H1 (cell line): ENCODE data around the gene METTL9. TPM values are rescaled to one million over a fixed set of nuclear protein-coding genes. Genes with fewer than 3 reads are reported as not detected.
A peak's percentile ranks its signal among the peaks of the same experiment; 100 is the strongest.

ENCODE experiments used
- CTCF ChIA-PET: fragments of 300-600 bp; sonication (Branson Sonifier 250); formaldehyde crosslinking; loops from one replicate; lab custom pipeline; 2021; ENCODE audit not compliant: partially characterized antibody; lab: Charles Lee
- POLR2A ChIA-PET: fragments of 300-600 bp; sonication (Branson Sonifier 250); formaldehyde crosslinking; loops from one replicate; lab custom pipeline; 2021; ENCODE audit warnings: inconsistent platforms; ENCODE audit not compliant: partially characterized antibody; lab: Charles Lee
- DNase-seq, 2 experiments: peaks; one replicate each; pipeline versions ENCODE4 v3.0.0 to v3.0.0-alpha.2; 2010 to 2022; ENCODE audit warnings: low spot score in 2 of 2, low read depth in 1 of 2, mixed read lengths in 1 of 2
- FAIRE-seq: peaks from 2 replicates; lab custom pipeline; 2011; peaks lifted over from hg19 to GRCh38; lab: Jason Lieb, UNC
- H2AFZ ChIP-seq: 2 replicates; pipeline ENCODE4 v1.8.1; 2012; ENCODE audit warnings: low read length, inconsistent platforms
- H2AK5ac ChIP-seq: 2 replicates; pipeline ENCODE4 v1.6.1; 2013; ENCODE audit warnings: low read depth, low read length
- H2BK120ac ChIP-seq: replicated peaks from 2 replicates; pipeline ENCODE3; 2013; ENCODE audit warnings: low read depth, low read length, inconsistent platforms
- H2BK12ac ChIP-seq: 2 replicates; pipeline ENCODE4 v1.6.1; 2013; ENCODE audit warnings: low read depth, low read length
- H2BK15ac ChIP-seq: 2 replicates; pipeline ENCODE4 v1.6.1; 2013; ENCODE audit warnings: low read length
- H2BK20ac ChIP-seq: 2 replicates; pipeline ENCODE4 v1.6.1; 2013; ENCODE audit warnings: low read length
- H2BK5ac ChIP-seq: 2 replicates; pipeline ENCODE4 v1.6.1; 2013; ENCODE audit warnings: low read depth, low read length
- H3K14ac ChIP-seq: 2 replicates; pipeline ENCODE4 v1.6.1; 2013; ENCODE audit warnings: inconsistent platforms; ENCODE audit not compliant: insufficient read length
- H3K18ac ChIP-seq: 2 replicates; pipeline ENCODE4 v1.6.1; 2013; ENCODE audit warnings: low read length; ENCODE audit errors: extremely low read depth
- H3K23ac ChIP-seq: 2 replicates; pipeline ENCODE4 v1.6.1; 2013; ENCODE audit warnings: inconsistent platforms; ENCODE audit not compliant: insufficient read length
- H3K23me2 ChIP-seq: 2 replicates; pipeline ENCODE4 v1.6.1; 2013; ENCODE audit warnings: low read depth, low read length
- H3K27ac ChIP-seq: 2 replicates; pipeline ENCODE4 v1.6.1; 2011; ENCODE audit warnings: low read depth, low read length, inconsistent platforms
- H3K27me3 ChIP-seq, 4 experiments: replicated peaks in 1 of 4; 1 replicate in 1 of 4; 2 replicates in 3 of 4; pipeline versions ENCODE4 v1.6.1 to v1.8.1; 2011 to 2013; ENCODE audit warnings: low read length in 3 of 4, mild to moderate bottlenecking in 3 of 4, inconsistent platforms in 2 of 4, mixed read lengths in 2 of 4, moderate library complexity in 1 of 4; ENCODE audit not compliant: control insufficient read depth in 3 of 4, insufficient read depth in 3 of 4; ENCODE audit errors: extremely low read depth in 1 of 4
- H3K36me3 ChIP-seq, 4 experiments: 2 replicates each; pipeline versions ENCODE4 v1.6.1 to v1.8.1; 2011 to 2013; ENCODE audit warnings: mild to moderate bottlenecking in 4 of 4, low read length in 3 of 4, moderate library complexity in 2 of 4, control low read depth in 1 of 4, inconsistent platforms in 1 of 4; ENCODE audit not compliant: insufficient read depth in 4 of 4, control insufficient read depth in 2 of 4
- H3K4ac ChIP-seq: replicated peaks from 2 replicates; pipeline ENCODE3; 2013; ENCODE audit warnings: low read length, low read depth, mixed read lengths, inconsistent platforms; ENCODE audit not compliant: insufficient read length
- H3K4me1 ChIP-seq, 4 experiments: replicated peaks in 1 of 4; 1 replicate in 1 of 4; 2 replicates in 3 of 4; pipeline versions ENCODE4 v1.6.1 to v1.8.1; 2011 to 2013; ENCODE audit warnings: low read length in 3 of 4, inconsistent platforms in 2 of 4, mixed read lengths in 1 of 4; ENCODE audit not compliant: insufficient read depth in 4 of 4, control insufficient read depth in 3 of 4
- H3K4me2 ChIP-seq, 2 experiments: 2 replicates each; pipeline versions ENCODE4 v1.6.1 to v1.8.1; 2011 to 2013; ENCODE audit warnings: low read depth in 2 of 2, low read length in 2 of 2, control low read depth in 1 of 2, inconsistent platforms in 1 of 2, mild to moderate bottlenecking in 1 of 2; ENCODE audit not compliant: insufficient read depth in 1 of 2
- H3K4me3 ChIP-seq, 4 experiments: fragments of 200-600, 300-600 bp in 1 of 4; sonication (generic), shearing (Covaris generic), sonication (Bioruptor Twin) in 1 of 4; 2 replicates each; pipeline versions ENCODE4 v1.5.1 to v1.8.1; 2011 to 2016; ENCODE audit warnings: low read length in 4 of 4, low read depth in 3 of 4, control low read depth in 2 of 4, inconsistent platforms in 2 of 4, mild to moderate bottlenecking in 2 of 4, mixed read lengths in 1 of 4, moderate library complexity in 1 of 4; ENCODE audit not compliant: insufficient read depth in 2 of 4; ENCODE audit errors: extremely low read depth in 1 of 4
- H3K56ac ChIP-seq: replicated peaks from 2 replicates; pipeline ENCODE3; 2013; ENCODE audit warnings: low read depth, mild to moderate bottlenecking, mixed read lengths, low read length, inconsistent platforms; ENCODE audit not compliant: insufficient read length
- H3K79me1 ChIP-seq: 2 replicates; pipeline ENCODE4 v1.6.1; 2013; ENCODE audit warnings: low read depth, low read length, control low read depth
- H3K79me2 ChIP-seq, 2 experiments: 2 replicates each; pipeline versions ENCODE4 v1.6.1 to v1.8.1; 2012 to 2013; ENCODE audit warnings: low read length in 2 of 2, mild to moderate bottlenecking in 2 of 2, inconsistent platforms in 1 of 2; ENCODE audit not compliant: insufficient read depth in 2 of 2, control insufficient read depth in 1 of 2
- H3K9ac ChIP-seq, 4 experiments: replicated peaks in 1 of 4; 1 replicate in 1 of 4; 2 replicates in 3 of 4; pipeline versions ENCODE4 v1.6.1 to v1.8.1; 2011 to 2013; ENCODE audit warnings: low read depth in 3 of 4, low read length in 3 of 4, control low read depth in 2 of 4, mild to moderate bottlenecking in 2 of 4, moderate library complexity in 2 of 4, inconsistent platforms in 1 of 4; ENCODE audit errors: extremely low read depth in 1 of 4
- H3K9me3 ChIP-seq, 2 experiments: 2 replicates each; pipeline versions ENCODE4 v1.6.1 to v1.8.1; 2012 to 2013; ENCODE audit warnings: mild to moderate bottlenecking in 2 of 2, moderate library complexity in 2 of 2, control low read depth in 1 of 2, inconsistent platforms in 1 of 2, low read depth in 1 of 2, low read length in 1 of 2, mixed read lengths in 1 of 2; ENCODE audit not compliant: insufficient read depth in 2 of 2
- H4K20me1 ChIP-seq, 2 experiments: replicated peaks in 1 of 2; 2 replicates each; pipeline versions ENCODE3 to v1.8.1; 2011 to 2013; ENCODE audit warnings: inconsistent platforms in 2 of 2, low read length in 2 of 2, mild to moderate bottlenecking in 1 of 2; ENCODE audit not compliant: insufficient read depth in 2 of 2, control insufficient read depth in 1 of 2
- H4K5ac ChIP-seq: 2 replicates; pipeline ENCODE4 v1.6.1; 2013; ENCODE audit warnings: low read length, low read depth, mixed read lengths, inconsistent platforms; ENCODE audit not compliant: insufficient read length
- H4K8ac ChIP-seq: 2 replicates; pipeline ENCODE4 v1.8.0; 2013; ENCODE audit warnings: mild to moderate bottlenecking, moderate library complexity, low read length, inconsistent platforms; ENCODE audit not compliant: insufficient read depth; ENCODE audit errors: extremely low read depth
- H4K91ac ChIP-seq: replicated peaks from 2 replicates; pipeline ENCODE3; 2013; ENCODE audit warnings: low read length, mixed read lengths, inconsistent platforms; ENCODE audit not compliant: insufficient read length
- CEBPB ChIP-seq: IDR thresholded peaks from 2 replicates; pipeline ENCODE4 v1.6.1; 2012; ENCODE audit warnings: low read depth, low read length
- CHD2 ChIP-seq: IDR thresholded peaks from 2 replicates; pipeline ENCODE4 v1.6.1; 2012; ENCODE audit warnings: low read length, improper control_type of control experiment
- E2F6 ChIP-seq: IDR thresholded peaks from 2 replicates; pipeline ENCODE4 v1.6.1; 2012; ENCODE audit warnings: inconsistent platforms
- JUN ChIP-seq: IDR thresholded peaks from 2 replicates; pipeline ENCODE4 v1.6.1; 2011; ENCODE audit warnings: low read depth, mild to moderate bottlenecking, improper control_type of control experiment, low read length
- RXRA ChIP-seq: IDR thresholded peaks from 2 replicates; pipeline ENCODE4 v1.6.1; 2011; ENCODE audit warnings: low read depth, mild to moderate bottlenecking, low read length, moderate library complexity; ENCODE audit not compliant: insufficient read depth
- SRF ChIP-seq: IDR thresholded peaks from 2 replicates; pipeline ENCODE4 v1.6.1; 2011; ENCODE audit warnings: mild to moderate bottlenecking, low read depth, low read length, moderate library complexity
- TCF12 ChIP-seq: IDR thresholded peaks from 2 replicates; pipeline ENCODE4 v1.6.1; 2011; ENCODE audit warnings: low read depth, mild to moderate bottlenecking, low read length
- TEAD4 ChIP-seq: IDR thresholded peaks from 2 replicates; pipeline ENCODE4 v1.6.1; 2012; ENCODE audit warnings: low read depth, low read length, inconsistent platforms, mixed read lengths
- WGBS, 2 experiments: shearing (Covaris generic) in 1 of 2; methylation state at CpG; one replicate each; pipeline versions ENCODE4 v1.1.6 to v1.1.7; 2013 to 2015; ENCODE audit warnings: low lambda C conversion rate in 2 of 2, mixed read lengths in 2 of 2, inconsistent platforms in 1 of 2, low coverage in 1 of 2, missing lambda C conversion rate in 1 of 2; ENCODE audit not compliant: insufficient replicate concordance in 2 of 2, insufficient coverage in 1 of 2, insufficient read length in 1 of 2; ENCODE audit errors: extremely low coverage in 1 of 2, missing lambda C conversion rate in 1 of 2; 5-methylcytosine and 5-hydroxymethylcytosine counted together
- long read RNA-seq, 2 experiments: library from RNA in 1 of 2; library from capped mRNA in 1 of 2; stranded (forward); transcript quantifications; one replicate each; pipeline ENCODE4 v2.0.0, GENCODE V29; 2021; ENCODE audit warnings: inconsistent platforms in 1 of 2
- polyA minus RNA-seq, 3 experiments: library from RNA; depleted of rRNA, polyadenylated mRNA; stranded (reverse); fragments of >200 nt; gene quantifications; 1 replicate in 2 of 3; 2 replicates in 1 of 3; pipeline ENCODE4 v1.2.3, GENCODE V29; 2011
- polyA plus RNA-seq, 7 experiments: library from polyadenylated mRNA; depleted of rRNA in 3 of 7; stranded (reverse) in 5 of 7; unstranded in 2 of 7; fragments of >200 nt in 5 of 7; fragments of 200-250 nt in 2 of 7; gene quantifications; 1 replicate in 5 of 7; 2 replicates in 1 of 7; 4 replicates in 1 of 7; pipeline versions ENCODE4 v1.2.1 to v1.2.3, GENCODE V29; 2011 to 2013; ENCODE audit warnings: missing spikeins in 2 of 7, mixed read lengths in 2 of 7
- total RNA-seq: library from RNA; stranded (reverse); fragmentation: NEBNext Ultra II Directional; extraction: Animal tissue kit (Norgen Biotek cat#: 25700); gene quantifications from 2 replicates; pipeline ENCODE4 v1.2.1, GENCODE V29; 2021

METTL9 gene
- total RNA-seq (112 and 117 TPM in 2 replicates), polyA plus RNA-seq (2011; rRNA removed) (34.5 and 45.4 TPM in 2 replicates), polyA minus RNA-seq (2011; rRNA and poly(A)+ RNA removed) (29.4 and 60.6 TPM in 2 replicates)
- polyA plus RNA-seq (2011; cell fraction: cytosol; rRNA removed) = 56.7 TPM
- 29.1 TPM for polyA plus RNA-seq (2011; cell fraction: nucleus; rRNA removed)
- 64.0 to 93.3 TPM (median 70.0 TPM) in 4 replicates for polyA plus RNA-seq (2012, experiment 1 of 2)
- polyA plus RNA-seq (2012, experiment 2 of 2) = 37.2 TPM
- 88.0 TPM for polyA plus RNA-seq (2013, experiment 1 of 2)
- 96.1 TPM for polyA plus RNA-seq (2013, experiment 2 of 2)
- 23.3 TPM for polyA minus RNA-seq (2011; cell fraction: cytosol; rRNA and poly(A)+ RNA removed)
- polyA minus RNA-seq (2011; cell fraction: nucleus; rRNA and poly(A)+ RNA removed) = 52.8 TPM
- long read RNA-seq, experiment 1, full-length matches to known transcripts = 136 of 191 reads
- long read RNA-seq, experiment 1, partial matches to known transcripts = 33 of 191 reads
- long read RNA-seq, experiment 1, other reads (novel, unspliced or antisense) = 22 of 191 reads
- long read RNA-seq, experiment 2, partial matches to known transcripts = 31 of 33 reads
- long read RNA-seq, experiment 2, other reads (novel, unspliced or antisense) = 1 of 33 reads

- peak within 1 kb of the TSS; percentile 99 for H4K8ac ChIP-seq
- peak within 1 kb of the TSS; percentile 93 to 98 (median 96) for H3K9ac ChIP-seq
- H4K20me1 ChIP-seq = peaks cover 1 to 5% of the 10 kb centered on the region in 2 experiments
- H4K5ac ChIP-seq = peak within 1 kb of the TSS; percentile 87
- no peak within 1 kb of the TSS for H2BK20ac ChIP-seq
- no peak within 1 kb of the TSS for H2AK5ac ChIP-seq
- H2BK12ac ChIP-seq = no peak within 1 kb of the TSS
- peak within 1 kb of the TSS; percentile 96 for H2AFZ ChIP-seq
- peaks cover 0 to 4% (median 0%) of the 10 kb centered on the region in 4 experiments; a peak in 2 of 7 replicates for H3K4me1 ChIP-seq
- peak within 1 kb of the TSS; percentile 44 for H2BK120ac ChIP-seq
- no peak within 1 kb of the TSS for H3K23ac ChIP-seq
- H3K18ac ChIP-seq = peak within 1 kb of the TSS; percentile 63
- H3K79me2 ChIP-seq = peaks cover 3 to 43% of the 10 kb centered on the region in 2 experiments; a peak in 3 of 4 replicates
- H2BK15ac ChIP-seq = no peak within 1 kb of the TSS
- H3K4me3 ChIP-seq = peak within 1 kb of the TSS; percentile 61 to 99 (median 88)
- H3K4me2 ChIP-seq = peak within 1 kb of the TSS; percentile 87 to 92
- H3K23me2 ChIP-seq = peaks cover 8% of the 10 kb centered on the region
- no peak within 1 kb of the TSS for H3K14ac ChIP-seq
- H3K9me3 ChIP-seq = no peaks in the 10 kb centered on the region
- H3K27ac ChIP-seq = peak within 1 kb of the TSS; percentile 83
- H3K4ac ChIP-seq = peak within 1 kb of the TSS; percentile 49
- peak within 1 kb of the TSS; percentile 83 for H3K56ac ChIP-seq
- FAIRE-seq = no peak
- 1% methylated on average over 48 of the region's 100 CpGs; no CpG with 5 or more reads in 1 of the 2 experiments for WGBS, 2 experiments
- no peaks in the 10 kb centered on the region for H3K27me3 ChIP-seq
- H3K79me1 ChIP-seq = no peaks in the 10 kb centered on the region
- H3K36me3 ChIP-seq = no peaks in the 10 kb centered on the region
- DNase-seq = peak; percentile 89 to 94
- POLR2A ChIA-PET = interaction anchor here (0.6 to 1.2 kb wide), 8 partner anchors 9 to 99 kb away, joined by 3 to 5 read pairs (median 4); no protein-coding TSS in a partner anchor
- H4K91ac ChIP-seq = peak within 1 kb of the TSS; percentile 68
- CTCF ChIA-PET = no interaction called here
- peak within 1 kb of the TSS; percentile 86 for H2BK5ac ChIP-seq
- TF ChIP-seq CHD2 (0 out of 2 replicates have a peak, but pooled peaks have one; percentile 32), TCF12 (peak; percentile 62; the same call in 1 of the 2 replicates), E2F6 (no peak), JUN (no peak), TEAD4 (peak; percentile 4; the same call in 1 of the 2 replicates), RXRA (no peak), CEBPB (no peak), SRF (peak; percentile 41; the same call in 1 of the 2 replicates)
These were observed at the start of gene METTL9 for GRCh38 chr16:21599122-21600030. Gene METTL9, plus strand, starts transcription at chr16:21599577. Its CDS starts 157 bp downstream, at chr16:21599734.
